ENCODE measurements around the gene ZNF8. TPM values are rescaled to one million over a fixed set of nuclear protein-coding genes. Genes with fewer than 3 reads are reported as not detected.

Gene ZNF8
- total RNA-seq, 4 donors from 2014 or later, result 0.78 to 2.1 (median 1.2) TPM

GRCh38 chr19:58350871-58351557 lies 72.3 kb downstream of the ZNF8 start:
- intact Hi-C loops (cut with DNase I; ENCODE audit: low total_unique reads), result no loop called here
- Histone ChIP-seq H3K4me3 (no peak overlapping the region), H3K27me3 (peaks cover 15 to 52% (median 40%) of the 10 kb centered on the region in 3 donors)

GRCh38 chr19:58351558-58351878 lies 72.8 kb downstream of the ZNF8 start:
- ATAC-seq (no peak), DNase-seq (no peak)
- no peaks in the 10 kb centered on the region for H3K4me1 ChIP-seq
- intact Hi-C loops (cut with DNase I; ENCODE audit: low total_unique reads) (no loop called here), in situ Hi-C loops (cut with MboI; ENCODE audit: low sequenced_read_pairs in 4 of 4) (no loop called here)
- no peaks in the 10 kb centered on the region for H3K36me3 ChIP-seq
- no peaks in the 10 kb centered on the region for H3K9me3 ChIP-seq
- no peak for TF ChIP-seq POLR2A (IDR thresholded peaks at IDR 0.05)
- TF ChIP-seq, protein P1, sequence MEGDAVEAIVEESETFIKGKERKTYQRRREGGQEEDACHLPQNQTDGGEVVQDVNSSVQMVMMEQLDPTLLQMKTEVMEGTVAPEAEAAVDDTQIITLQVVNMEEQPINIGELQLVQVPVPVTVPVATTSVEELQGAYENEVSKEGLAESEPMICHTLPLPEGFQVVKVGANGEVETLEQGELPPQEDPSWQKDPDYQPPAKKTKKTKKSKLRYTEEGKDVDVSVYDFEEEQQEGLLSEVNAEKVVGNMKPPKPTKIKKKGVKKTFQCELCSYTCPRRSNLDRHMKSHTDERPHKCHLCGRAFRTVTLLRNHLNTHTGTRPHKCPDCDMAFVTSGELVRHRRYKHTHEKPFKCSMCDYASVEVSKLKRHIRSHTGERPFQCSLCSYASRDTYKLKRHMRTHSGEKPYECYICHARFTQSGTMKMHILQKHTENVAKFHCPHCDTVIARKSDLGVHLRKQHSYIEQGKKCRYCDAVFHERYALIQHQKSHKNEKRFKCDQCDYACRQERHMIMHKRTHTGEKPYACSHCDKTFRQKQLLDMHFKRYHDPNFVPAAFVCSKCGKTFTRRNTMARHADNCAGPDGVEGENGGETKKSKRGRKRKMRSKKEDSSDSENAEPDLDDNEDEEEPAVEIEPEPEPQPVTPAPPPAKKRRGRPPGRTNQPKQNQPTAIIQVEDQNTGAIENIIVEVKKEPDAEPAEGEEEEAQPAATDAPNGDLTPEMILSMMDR (IDR thresholded peaks at IDR 0.05 in 4 of 5, conservative IDR thresholded peaks at IDR 0.05 in 1 of 5), result no peak
- peaks cover 14 to 53% (median 39%) of the 10 kb centered on the region in 3 donors for H3K27me3 ChIP-seq
- H3K27ac ChIP-seq, result no peak overlapping the region
- H3K4me3 ChIP-seq, result no peak overlapping the region

More at GRCh38 chr19:58350871-58351557, 72.3 kb downstream of the ZNF8 start:
- in situ Hi-C loops (cut with MboI; ENCODE audit: low sequenced_read_pairs in 4 of 4), result no loop called here
- Histone ChIP-seq H3K4me1 (no peaks in the 10 kb centered on the region), H3K36me3 (no peaks in the 10 kb centered on the region), H3K27ac (no peak overlapping the region), H3K9me3 (no peaks in the 10 kb centered on the region)
- no peak for TF ChIP-seq POLR2A (IDR thresholded peaks at IDR 0.05)
- TF ChIP-seq, protein P1 (IDR thresholded peaks at IDR 0.05 in 4 of 5, conservative IDR thresholded peaks at IDR 0.05 in 1 of 5), result no peak
- ATAC-seq (no peak), DNase-seq (no peak)

GRCh38 chr19:58351990-58352755 lies 73.4 kb downstream of the ZNF8 start:
- in situ Hi-C loops (cut with MboI; ENCODE audit: low sequenced_read_pairs in 4 of 4) (no loop called here), intact Hi-C loops (cut with DNase I; ENCODE audit: low total_unique reads) (no loop called here)
- ATAC-seq (no peak), DNase-seq (no peak)
- H3K27me3 ChIP-seq, result peaks cover 10 to 50% (median 32%) of the 10 kb centered on the region in 3 donors
- no peaks in the 10 kb centered on the region for H3K9me3 ChIP-seq
- no peak overlapping the region for H3K4me3 ChIP-seq
- no peak for TF ChIP-seq POLR2A (IDR thresholded peaks at IDR 0.05)
- TF ChIP-seq, protein P1 (IDR thresholded peaks at IDR 0.05 in 4 of 5, conservative IDR thresholded peaks at IDR 0.05 in 1 of 5), result no peak
- H3K4me1 ChIP-seq, result no peaks in the 10 kb centered on the region
- H3K27ac ChIP-seq, result no peak overlapping the region
- H3K36me3 ChIP-seq, result no peaks in the 10 kb centered on the region

Small RNA genes within 50 kb of the gene (microRNA-seq; reads per million reads assigned to microRNA genes)
- 0 to 1.2 reads per million in 2 donors for gene MIR6806 (ENCODE audit: borderline replicate concordance in 2 of 2)

Other genes with a start within 250 kb of the ZNF8 start
- gene ZSCAN1, start 244.9 kb upstream of the ZNF8 start, total RNA-seq, result not detected
- under 1 TPM; 0.36 to 0.73 (median 0.53) TPM for gene ZNF135, start 219.7 kb upstream of the ZNF8 start, total RNA-seq
- 10 to 100 TPM; 11.2 to 20.6 (median 15.2) TPM for gene ZSCAN18, start 180.7 kb upstream of the ZNF8 start, total RNA-seq
- 1 to 10 TPM; 1.3 to 2.0 (median 1.7) TPM for gene ZNF329, start 128.2 kb upstream of the ZNF8 start, total RNA-seq
- 10 to 100 TPM in 3 of 4 donors, 1 to 10 TPM in 1; 9.0 to 20.7 (median 13.4) TPM for gene ZNF274, start 95.9 kb upstream of the ZNF8 start, total RNA-seq
- 1 to 10 TPM; 3.8 to 9.5 (median 6.0) TPM for gene ZNF544, start 50.0 kb upstream of the ZNF8 start, total RNA-seq
- 10 to 100 TPM; 27.1 to 38.2 (median 32.4) TPM for gene ERVK3-1, start 26.4 kb downstream of the ZNF8 start, total RNA-seq
- 1 to 10 TPM; 1.1 to 2.4 (median 1.8) TPM for gene ZSCAN22, start 48.0 kb downstream of the ZNF8 start, total RNA-seq
- 10 to 100 TPM in 1 of 4 donors, 1 to 10 TPM in 2, not detected in 1; 4.5 to 12.5 (median 9.0) TPM for gene A1BG, start 74.5 kb downstream of the ZNF8 start, total RNA-seq
- gene ZNF497, start 83.8 kb downstream of the ZNF8 start, total RNA-seq, result under 1 TPM in 3 of 4 donors, not detected in 1; 0.07 to 0.87 (median 0.36) TPM
- under 1 TPM in 2 of 4 donors, not detected in 2; 0.11 to 0.36 TPM for gene ZNF837, start 102.1 kb downstream of the ZNF8 start, total RNA-seq
- 1,000 to 10,000 TPM; 1,345 to 1,665 (median 1,438) TPM for gene RPS5, start 108.3 kb downstream of the ZNF8 start, total RNA-seq
- gene RNF225, start 116.7 kb downstream of the ZNF8 start, total RNA-seq, result not detected
- gene ZNF584, start 129.7 kb downstream of the ZNF8 start, total RNA-seq, result 10 to 100 TPM in 2 of 4 donors, 1 to 10 TPM in 2; 8.5 to 21.4 (median 10.2) TPM
- 1 to 10 TPM; 1.8 to 2.7 (median 2.4) TPM for gene ZNF132, start 161.2 kb downstream of the ZNF8 start, total RNA-seq
- gene ZNF324B, start 172.7 kb downstream of the ZNF8 start, total RNA-seq, result 1 to 10 TPM; 3.8 to 7.6 (median 7.0) TPM
- gene ZNF324, start 188.1 kb downstream of the ZNF8 start, total RNA-seq, result 10 to 100 TPM in 3 of 4 donors, 1 to 10 TPM in 1; 8.1 to 11.4 (median 11.3) TPM
- gene ZNF446, start 197.4 kb downstream of the ZNF8 start, total RNA-seq, result 10 to 100 TPM in 1 of 4 donors, 1 to 10 TPM in 3; 7.5 to 13.1 (median 8.9) TPM
- 1 to 10 TPM; 2.0 to 9.1 (median 4.6) TPM for gene SLC27A5, start 233.0 kb downstream of the ZNF8 start, total RNA-seq
- 10 to 100 TPM in 2 of 4 donors, 1 to 10 TPM in 2; 5.9 to 12.2 (median 9.6) TPM for gene ZBTB45, start 240.9 kb downstream of the ZNF8 start, total RNA-seq

Measured in gastrocnemius medialis (tissue), 4 donors.